HepG2 (cell line): ENCODE results near the gene PLEKHG4. TPM values are rescaled to one million over a fixed set of nuclear protein-coding genes. Genes with fewer than 3 reads are reported as not detected.

Experiments
- DBP ChIP-seq: sonication (generic); formaldehyde crosslinking; IDR thresholded peaks from 2 replicates; pipeline ENCODE4 v1.4.0; 2020; ENCODE audit warnings: missing genetic modification reagents; ENCODE audit errors: not compliant biosample characterization
- FOXC1 ChIP-seq: sonication (generic); formaldehyde crosslinking; IDR thresholded peaks from 2 replicates; pipeline ENCODE4 v1.8.0; 2022; ENCODE audit warnings: mild to moderate bottlenecking, missing genetic modification reagents, borderline replicate concordance
- TFDP2 ChIP-seq: sonication (generic); formaldehyde crosslinking; IDR thresholded peaks from 2 replicates; pipeline ENCODE4 v1.4.0; 2020; ENCODE audit warnings: missing genetic modification reagents
- THAP8 ChIP-seq: sonication (generic); formaldehyde crosslinking; IDR thresholded peaks from 2 replicates; pipeline ENCODE4 v1.5.1; 2020; ENCODE audit warnings: missing genetic modification reagents, mild to moderate bottlenecking, borderline replicate concordance
- USF2 ChIP-seq, 2 experiments: sonication (generic) in 1 of 2; formaldehyde crosslinking in 1 of 2; IDR thresholded peaks; 2 replicates each; pipeline versions ENCODE4 v1.5.1 to v1.6.1; 2011 to 2020; ENCODE audit warnings: borderline replicate concordance in 1 of 2, low read depth in 1 of 2, low read length in 1 of 2, mild to moderate bottlenecking in 1 of 2, missing genetic modification reagents in 1 of 2, moderate library complexity in 1 of 2
- ZNF180 ChIP-seq: sonication (generic); formaldehyde crosslinking; IDR thresholded peaks from 2 replicates; pipeline ENCODE4 v1.4.0; 2020; ENCODE audit warnings: low read depth, missing genetic modification reagents, borderline replicate concordance
- ZNF441 ChIP-seq: sonication (generic); formaldehyde crosslinking; IDR thresholded peaks from 2 replicates; pipeline ENCODE4 v1.7.0; 2021; ENCODE audit warnings: missing genetic modification reagents, borderline replicate concordance
- ZSCAN20 ChIP-seq: sonication (generic); formaldehyde crosslinking; IDR thresholded peaks from 2 replicates; pipeline ENCODE4 v1.4.0; 2020; ENCODE audit warnings: missing genetic modification reagents, mild to moderate bottlenecking, borderline replicate concordance
- polyA plus RNA-seq, 8 experiments: library from polyadenylated mRNA; depleted of rRNA in 3 of 8; stranded (reverse) in 7 of 8; unstranded in 1 of 8; fragments of >200 nt; fragmentation: Illumina TruSeq in 4 of 8; extraction: Trizol in 4 of 8; gene quantifications; 2 replicates each; pipeline versions ENCODE4 v1.2.1 to v1.2.3, GENCODE V29; 2011 to 2016; ENCODE audit warnings: low read depth in 4 of 8, missing spikeins in 1 of 8, mixed read lengths in 1 of 8; ENCODE audit not compliant: insufficient read depth in 1 of 8
- total RNA-seq, 5 experiments: library from RNA; depleted of rRNA; stranded (reverse); fragments of >200 nt; fragmentation: Illumina TruSeq; extraction: Trizol; gene quantifications; 2 replicates each; pipeline ENCODE4 v1.2.3, GENCODE V29; 2016; ENCODE audit warnings: low read depth in 1 of 5
- TF ChIP-seq, protein P1 (sequence below): sonication (generic); formaldehyde crosslinking; IDR thresholded peaks from 2 replicates; pipeline ENCODE4 v1.4.0; 2020; ENCODE audit warnings: mild to moderate bottlenecking, missing genetic modification reagents
- TF ChIP-seq, protein P2 (sequence below): sonication (generic); formaldehyde crosslinking; IDR thresholded peaks from 2 replicates; pipeline ENCODE4 v1.4.0; 2020; ENCODE audit warnings: missing genetic modification reagents
- TF ChIP-seq, protein P3 (sequence below): sonication (generic); formaldehyde crosslinking; IDR thresholded peaks from 2 replicates; pipeline ENCODE4 v1.8.0; 2022; ENCODE audit warnings: missing genetic modification reagents, low read depth, mild to moderate bottlenecking, borderline replicate concordance

Gene PLEKHG4
- total and polyA plus RNA-seq, 2 of the 13 experiments (the other 11 are each of a cell fraction or from before 2014, with no cell fraction given), result 7.1 to 13.6 TPM

- TF ChIP-seq, protein P1, sequence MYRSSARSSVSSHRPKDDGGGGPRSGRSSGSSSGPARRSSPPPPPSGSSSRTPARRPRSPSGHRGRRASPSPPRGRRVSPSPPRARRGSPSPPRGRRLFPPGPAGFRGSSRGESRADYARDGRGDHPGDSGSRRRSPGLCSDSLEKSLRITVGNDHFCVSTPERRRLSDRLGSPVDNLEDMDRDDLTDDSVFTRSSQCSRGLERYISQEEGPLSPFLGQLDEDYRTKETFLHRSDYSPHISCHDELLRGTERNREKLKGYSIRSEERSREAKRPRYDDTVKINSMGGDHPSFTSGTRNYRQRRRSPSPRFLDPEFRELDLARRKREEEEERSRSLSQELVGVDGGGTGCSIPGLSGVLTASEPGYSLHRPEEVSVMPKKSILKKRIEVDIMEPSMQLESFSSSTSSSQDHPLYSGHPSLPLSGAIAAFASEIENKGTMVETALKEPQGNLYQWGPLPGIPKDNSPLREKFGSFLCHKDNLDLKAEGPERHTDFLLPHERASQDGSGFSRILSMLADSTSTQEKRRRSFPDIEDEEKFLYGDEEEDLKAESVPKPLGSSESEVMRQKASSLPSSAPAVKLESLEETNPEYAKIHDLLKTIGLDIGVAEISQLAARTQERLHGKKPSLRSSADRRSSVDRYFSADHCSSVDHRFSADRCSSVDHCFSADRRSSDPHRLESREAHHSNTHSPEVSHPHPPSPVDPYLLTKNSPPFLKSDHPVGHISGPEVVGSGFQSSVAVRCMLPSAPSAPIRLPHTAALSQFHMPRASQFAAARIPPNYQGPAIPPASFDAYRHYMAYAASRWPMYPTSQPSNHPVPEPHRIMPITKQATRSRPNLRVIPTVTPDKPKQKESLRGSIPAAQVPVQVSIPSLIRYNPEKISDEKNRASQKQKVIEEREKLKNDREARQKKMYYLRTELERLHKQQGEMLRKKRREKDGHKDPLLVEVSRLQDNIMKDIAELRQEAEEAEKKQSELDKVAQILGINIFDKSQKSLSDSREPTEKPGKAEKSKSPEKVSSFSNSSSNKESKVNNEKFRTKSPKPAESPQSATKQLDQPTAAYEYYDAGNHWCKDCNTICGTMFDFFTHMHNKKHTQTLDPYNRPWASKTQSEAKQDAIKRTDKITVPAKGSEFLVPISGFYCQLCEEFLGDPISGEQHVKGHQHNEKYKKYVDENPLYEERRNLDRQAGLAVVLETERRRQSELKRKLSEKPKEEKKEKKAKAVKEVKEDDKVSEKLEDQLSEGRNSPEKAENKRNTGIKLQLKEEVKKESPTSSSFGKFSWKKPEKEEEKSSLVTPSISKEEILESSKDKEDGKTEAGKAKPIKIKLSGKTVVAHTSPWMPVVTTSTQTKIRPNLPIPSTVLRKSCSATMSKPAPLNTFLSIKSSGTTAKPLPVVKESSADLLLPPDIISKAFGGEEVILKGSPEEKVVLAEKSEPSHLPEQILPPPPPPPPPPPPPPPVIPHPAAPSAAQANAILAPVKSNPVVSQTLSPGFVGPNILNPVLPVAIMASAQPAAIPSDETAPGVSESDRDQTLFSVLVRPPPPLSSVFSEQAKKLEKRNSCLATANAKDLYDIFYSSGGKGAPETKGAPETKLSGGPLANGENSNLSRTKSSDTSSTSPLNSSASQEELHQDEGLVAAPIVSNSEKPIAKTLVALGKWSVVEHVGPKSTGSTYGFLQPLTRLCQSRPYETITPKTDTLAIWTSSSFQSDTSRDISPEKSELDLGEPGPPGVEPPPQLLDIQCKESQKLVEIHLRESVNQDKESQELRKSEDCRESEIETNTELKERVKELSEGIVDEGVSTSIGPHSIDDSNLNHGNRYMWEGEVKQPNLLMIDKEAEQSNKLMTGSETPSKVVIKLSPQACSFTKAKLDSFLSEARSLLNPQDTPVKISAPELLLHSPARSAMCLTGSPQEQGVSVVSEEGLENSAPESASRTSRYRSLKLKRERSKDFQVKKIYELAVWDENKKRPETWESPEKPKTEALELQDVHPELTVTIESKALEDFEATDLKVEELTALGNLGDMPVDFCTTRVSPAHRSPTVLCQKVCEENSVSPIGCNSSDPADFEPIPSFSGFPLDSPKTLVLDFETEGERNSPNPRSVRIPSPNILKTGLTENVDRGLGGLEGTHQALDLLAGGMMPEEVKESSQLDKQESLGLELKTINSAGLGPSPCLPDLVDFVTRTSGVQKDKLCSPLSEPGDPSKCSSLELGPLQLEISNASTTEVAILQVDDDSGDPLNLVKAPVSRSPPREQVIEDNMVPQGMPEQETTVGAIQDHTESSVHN (CRISPR knock-in tag), result peak; percentile 89; the same call in 1 of the 2 replicates
- TF ChIP-seq DBP (CRISPR knock-in tag) (peak; percentile 31), ZNF441 (CRISPR knock-in tag) (peak; percentile 3; the same call in 1 of the 2 replicates), ZNF180 (CRISPR knock-in tag) (no peak), USF2 (IDR thresholded peaks at IDR 0.05; ENCODE audit: low read depth, low read length) (peak; percentile 83; the same call in 1 of the 2 replicates), USF2 (CRISPR knock-in tag; IDR thresholded peaks at IDR 0.05; ENCODE audit: borderline replicate concordance) (no peak), THAP8 (0 out of 2 replicates have a peak, but pooled peaks have one; percentile 62), FOXC1 (CRISPR knock-in tag) (no peak), TFDP2 (CRISPR knock-in tag) (no peak), ZSCAN20 (CRISPR knock-in tag) (0 out of 2 replicates have a peak, but pooled peaks have one; percentile 1)
- TF ChIP-seq, protein P2, sequence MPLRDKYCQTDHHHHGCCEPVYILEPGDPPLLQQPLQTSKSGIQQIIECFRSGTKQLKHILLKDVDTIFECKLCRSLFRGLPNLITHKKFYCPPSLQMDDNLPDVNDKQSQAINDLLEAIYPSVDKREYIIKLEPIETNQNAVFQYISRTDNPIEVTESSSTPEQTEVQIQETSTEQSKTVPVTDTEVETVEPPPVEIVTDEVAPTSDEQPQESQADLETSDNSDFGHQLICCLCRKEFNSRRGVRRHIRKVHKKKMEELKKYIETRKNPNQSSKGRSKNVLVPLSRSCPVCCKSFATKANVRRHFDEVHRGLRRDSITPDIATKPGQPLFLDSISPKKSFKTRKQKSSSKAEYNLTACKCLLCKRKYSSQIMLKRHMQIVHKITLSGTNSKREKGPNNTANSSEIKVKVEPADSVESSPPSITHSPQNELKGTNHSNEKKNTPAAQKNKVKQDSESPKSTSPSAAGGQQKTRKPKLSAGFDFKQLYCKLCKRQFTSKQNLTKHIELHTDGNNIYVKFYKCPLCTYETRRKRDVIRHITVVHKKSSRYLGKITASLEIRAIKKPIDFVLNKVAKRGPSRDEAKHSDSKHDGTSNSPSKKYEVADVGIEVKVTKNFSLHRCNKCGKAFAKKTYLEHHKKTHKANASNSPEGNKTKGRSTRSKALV (CRISPR knock-in tag), result no peak
- TF ChIP-seq, protein P3, sequence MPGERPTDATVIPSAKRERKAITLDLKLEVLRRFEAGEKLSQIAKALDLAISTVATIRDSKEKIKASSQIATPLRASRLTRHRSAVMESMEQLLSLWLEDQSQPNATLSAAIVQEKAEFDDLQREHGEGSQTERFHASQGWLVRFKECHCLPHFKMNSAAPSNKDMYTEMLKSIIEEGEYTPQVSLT (CRISPR knock-in tag), result no peak
These were observed 33.7 kb upstream of the PLEKHG4 start (continued) for GRCh38 chr16:67245674-67246080.
